Measurements from ENCODE around the gene DGCR2.

DNA sequence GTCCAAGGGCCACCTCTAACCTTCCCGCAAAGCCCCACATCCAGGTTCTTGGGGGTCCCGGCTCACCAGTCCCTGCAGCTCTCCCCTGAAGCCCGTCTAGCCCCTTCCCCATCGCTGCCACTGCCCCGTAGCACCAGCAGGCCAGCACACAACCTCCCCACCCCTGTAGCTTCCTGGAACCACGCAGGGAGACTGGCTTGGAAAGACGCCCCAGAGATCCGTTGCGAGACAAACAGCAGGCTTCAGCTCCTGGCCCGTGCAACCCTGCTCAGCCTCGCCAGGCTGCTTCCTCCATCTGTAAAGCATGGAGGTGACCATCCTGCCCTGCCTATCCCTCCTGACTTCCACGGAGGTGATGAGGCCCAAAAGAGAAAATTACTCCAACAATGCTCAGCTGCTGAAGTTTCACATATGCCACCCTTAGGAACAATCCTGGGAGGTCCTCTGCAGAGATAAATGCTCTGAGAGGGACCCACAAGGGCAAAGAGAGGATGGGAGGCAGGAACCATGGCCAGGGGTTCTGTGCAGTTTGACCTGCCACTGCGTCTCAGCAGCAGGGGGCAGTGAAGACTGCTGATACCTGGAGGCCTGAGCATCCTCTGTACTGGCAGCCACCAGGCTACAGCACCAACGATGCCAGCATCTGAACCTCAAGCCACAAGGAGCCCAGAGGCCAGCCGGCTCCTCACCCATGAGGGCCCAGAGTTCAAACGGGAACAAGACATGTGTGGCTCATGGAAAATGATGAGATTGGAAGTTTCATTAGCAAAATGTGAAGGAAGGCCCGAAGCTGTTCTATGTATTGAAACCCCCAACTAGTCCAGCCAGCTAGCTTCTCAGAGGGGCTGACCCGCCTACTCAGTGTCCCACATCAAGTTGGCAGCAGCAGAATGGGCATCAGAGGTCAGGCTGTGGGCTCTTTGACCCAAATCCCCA lies 16.1 kb downstream of the DGCR2 start:
- TF ChIP-seq, protein P1, sequence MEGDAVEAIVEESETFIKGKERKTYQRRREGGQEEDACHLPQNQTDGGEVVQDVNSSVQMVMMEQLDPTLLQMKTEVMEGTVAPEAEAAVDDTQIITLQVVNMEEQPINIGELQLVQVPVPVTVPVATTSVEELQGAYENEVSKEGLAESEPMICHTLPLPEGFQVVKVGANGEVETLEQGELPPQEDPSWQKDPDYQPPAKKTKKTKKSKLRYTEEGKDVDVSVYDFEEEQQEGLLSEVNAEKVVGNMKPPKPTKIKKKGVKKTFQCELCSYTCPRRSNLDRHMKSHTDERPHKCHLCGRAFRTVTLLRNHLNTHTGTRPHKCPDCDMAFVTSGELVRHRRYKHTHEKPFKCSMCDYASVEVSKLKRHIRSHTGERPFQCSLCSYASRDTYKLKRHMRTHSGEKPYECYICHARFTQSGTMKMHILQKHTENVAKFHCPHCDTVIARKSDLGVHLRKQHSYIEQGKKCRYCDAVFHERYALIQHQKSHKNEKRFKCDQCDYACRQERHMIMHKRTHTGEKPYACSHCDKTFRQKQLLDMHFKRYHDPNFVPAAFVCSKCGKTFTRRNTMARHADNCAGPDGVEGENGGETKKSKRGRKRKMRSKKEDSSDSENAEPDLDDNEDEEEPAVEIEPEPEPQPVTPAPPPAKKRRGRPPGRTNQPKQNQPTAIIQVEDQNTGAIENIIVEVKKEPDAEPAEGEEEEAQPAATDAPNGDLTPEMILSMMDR (IDR thresholded peaks at IDR 0.05) = no peak
- TF ChIP-seq POLR2A (IDR thresholded peaks at IDR 0.05) = no peak
